Stimulated activated naive CD8-positive, alpha-beta T cell treated with anti-CD3 and anti-CD28 coated beads, Interleukin-15, Interleukin-2, amounts not matched to agents 100 ng/mL and 50 ng/mL, for 24 hours (primary cell): Measurements from ENCODE around the gene RASGRF1.
"Not testable (repeated sequence)": the region's sequence is repeated elsewhere in the genome, so short reads cannot be mapped to it uniquely, and the experiment has no call there.

Source experiments
- H3K27ac Mint-ChIP-seq: one replicate; pipeline ENCODE4 v1.8.0; 2021; ENCODE audit warnings: mild to moderate bottlenecking, mixed read lengths
- H3K27me3 Mint-ChIP-seq: one replicate; pipeline ENCODE4 v1.8.0; 2021; ENCODE audit warnings: mixed read lengths
- H3K36me3 Mint-ChIP-seq: one replicate; pipeline ENCODE4 v1.8.0; 2021; ENCODE audit warnings: low read depth, mixed read lengths
- H3K4me1 Mint-ChIP-seq: one replicate; pipeline ENCODE4 v1.8.0; 2021; ENCODE audit warnings: low read depth, mixed read lengths
- H3K4me3 Mint-ChIP-seq: one replicate; pipeline ENCODE4 v1.8.0; 2021; ENCODE audit warnings: mild to moderate bottlenecking, mixed read lengths
- H3K9me3 Mint-ChIP-seq: one replicate; pipeline ENCODE4 v1.8.0; 2021; ENCODE audit warnings: mixed read lengths

RASGRF1 gene

DNA sequence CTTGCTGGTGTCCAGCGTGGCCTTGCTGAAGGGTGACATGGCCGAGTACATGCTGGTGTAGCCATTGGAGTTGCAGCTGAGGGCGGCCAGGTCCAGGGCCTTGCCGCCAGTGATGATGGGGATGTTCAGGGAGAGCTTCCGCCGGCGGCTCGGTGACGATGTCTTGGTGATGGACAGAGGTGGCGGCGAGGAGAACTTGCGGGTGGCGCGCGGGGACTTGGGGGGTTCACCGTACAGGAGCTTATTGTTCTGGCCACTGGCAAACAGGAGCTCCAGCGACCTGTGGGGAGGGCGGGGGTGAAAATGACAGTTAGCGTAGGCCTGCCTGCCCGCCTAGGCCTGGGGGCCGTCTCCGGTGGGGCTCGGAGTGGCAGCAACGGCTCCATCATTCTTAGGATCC, 86.7 kb downstream of the RASGRF1 start:
- Mint-ChIP-seq H3K36me3 (no peaks in the 10 kb centered on the region), H3K27ac (peak overlapping the region; percentile 5), H3K9me3 (no peaks in the 10 kb centered on the region), H3K4me1 (peaks cover 17% of the 10 kb centered on the region), H3K4me3 (no peak overlapping the region), H3K27me3 (no peaks in the 10 kb centered on the region)

DNA sequence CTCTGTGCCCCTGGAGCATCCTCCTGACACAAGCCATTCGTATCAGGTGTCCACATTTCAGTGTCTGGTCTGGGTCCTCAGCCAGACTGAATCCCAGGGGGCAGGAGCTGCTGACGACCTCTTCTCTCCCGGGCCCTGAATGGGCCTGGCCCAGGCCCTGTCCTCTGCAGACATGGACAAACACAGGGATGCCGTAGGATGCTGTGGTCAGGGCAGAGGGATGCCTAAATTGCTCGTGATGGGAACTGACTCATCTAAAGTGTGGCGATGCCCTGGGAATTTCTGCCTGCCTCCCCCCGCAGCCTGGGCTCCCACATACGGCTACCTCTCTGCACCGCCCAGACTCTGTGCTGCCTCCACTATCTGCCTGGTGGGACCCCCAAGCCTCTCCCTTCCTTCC, 87.3 kb downstream of the RASGRF1 start:
- H3K36me3 Mint-ChIP-seq, result no peaks in the 10 kb centered on the region

DNA sequence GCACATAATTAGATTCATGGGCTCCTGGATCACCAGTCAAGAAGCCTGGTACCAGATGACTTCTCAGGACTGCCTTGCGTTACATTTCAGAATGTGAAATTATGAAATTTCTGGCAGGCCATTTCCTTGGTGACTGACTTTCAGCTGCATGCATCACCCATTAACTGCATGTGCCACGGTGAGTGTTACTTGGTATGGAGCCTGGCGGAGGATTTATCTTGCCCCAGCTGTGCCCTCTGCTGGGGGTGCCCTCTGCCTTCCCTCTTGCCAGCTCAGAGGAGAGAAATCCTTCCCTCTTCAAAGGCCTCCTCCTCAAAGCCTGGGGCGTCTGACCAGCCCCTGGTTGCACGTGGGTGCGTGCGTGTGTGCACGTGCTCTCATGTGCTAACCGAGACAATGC, 88.0 kb downstream of the RASGRF1 start:
- no peak overlapping the region for H3K27ac Mint-ChIP-seq
- H3K9me3 Mint-ChIP-seq, result no peaks in the 10 kb centered on the region
- H3K4me3 Mint-ChIP-seq, result no peak overlapping the region
- H3K4me1 Mint-ChIP-seq, result peaks cover 17% of the 10 kb centered on the region
- no peaks in the 10 kb centered on the region for H3K36me3 Mint-ChIP-seq
- no peaks in the 10 kb centered on the region for H3K27me3 Mint-ChIP-seq

More for the DNA sequence above, 87.3 kb downstream of the RASGRF1 start:
- Mint-ChIP-seq H3K4me3 (no peak overlapping the region), H3K9me3 (no peaks in the 10 kb centered on the region), H3K27ac (no peak overlapping the region), H3K4me1 (peaks cover 17% of the 10 kb centered on the region), H3K27me3 (no peaks in the 10 kb centered on the region)

DNA sequence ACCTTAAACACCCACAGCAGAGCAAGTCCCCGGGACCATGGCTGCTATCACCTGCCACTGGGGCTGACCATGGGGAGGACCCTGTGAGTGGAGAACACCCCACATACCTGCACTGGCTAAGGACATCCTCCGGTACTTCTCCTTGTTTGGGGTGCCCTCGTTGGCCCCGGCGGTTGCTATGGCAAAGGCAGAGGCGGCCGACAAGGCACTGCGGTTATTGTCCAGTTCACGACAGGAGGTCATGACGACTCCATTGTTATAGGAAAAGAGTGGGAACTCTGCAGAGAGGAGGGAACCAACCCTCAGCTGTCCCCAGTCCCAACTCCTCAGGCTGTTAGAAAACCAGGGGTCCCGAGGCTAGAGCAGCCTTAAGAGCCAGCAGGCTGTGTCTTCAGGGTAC, 90.9 kb downstream of the RASGRF1 start:
- no peak overlapping the region for H3K4me3 Mint-ChIP-seq
- H3K4me1 Mint-ChIP-seq, result peaks cover 10% of the 10 kb centered on the region
- H3K36me3 Mint-ChIP-seq, result no peaks in the 10 kb centered on the region
- no peak overlapping the region for H3K27ac Mint-ChIP-seq
- no peaks in the 10 kb centered on the region for H3K9me3 Mint-ChIP-seq
- H3K27me3 Mint-ChIP-seq, result no peaks in the 10 kb centered on the region

DNA sequence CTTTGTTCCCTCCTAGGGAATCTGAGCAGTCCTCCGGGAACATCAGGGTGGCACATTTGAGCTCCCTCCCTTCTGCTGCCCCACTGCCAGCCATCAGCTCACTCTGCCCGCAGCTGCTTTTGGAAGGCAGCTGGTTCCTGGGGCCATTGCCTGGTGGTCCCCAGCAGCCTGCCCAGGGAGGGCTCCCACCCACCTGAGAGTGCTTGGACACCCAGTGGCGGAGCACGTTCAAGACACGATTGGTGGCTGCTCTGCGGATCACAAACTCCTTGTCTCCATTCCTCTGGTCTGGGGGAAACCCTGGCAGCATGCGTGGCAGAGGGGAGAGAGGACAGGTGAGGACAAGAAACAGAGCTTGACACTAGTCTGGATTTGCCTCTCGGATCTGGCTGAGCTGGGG, 92.1 kb downstream of the RASGRF1 start:
- no peaks in the 10 kb centered on the region for H3K4me1 Mint-ChIP-seq
- H3K9me3 Mint-ChIP-seq, result no peaks in the 10 kb centered on the region
- no peak overlapping the region for H3K4me3 Mint-ChIP-seq
- no peaks in the 10 kb centered on the region for H3K27me3 Mint-ChIP-seq
- no peak overlapping the region for H3K27ac Mint-ChIP-seq
- no peaks in the 10 kb centered on the region for H3K36me3 Mint-ChIP-seq

DNA sequence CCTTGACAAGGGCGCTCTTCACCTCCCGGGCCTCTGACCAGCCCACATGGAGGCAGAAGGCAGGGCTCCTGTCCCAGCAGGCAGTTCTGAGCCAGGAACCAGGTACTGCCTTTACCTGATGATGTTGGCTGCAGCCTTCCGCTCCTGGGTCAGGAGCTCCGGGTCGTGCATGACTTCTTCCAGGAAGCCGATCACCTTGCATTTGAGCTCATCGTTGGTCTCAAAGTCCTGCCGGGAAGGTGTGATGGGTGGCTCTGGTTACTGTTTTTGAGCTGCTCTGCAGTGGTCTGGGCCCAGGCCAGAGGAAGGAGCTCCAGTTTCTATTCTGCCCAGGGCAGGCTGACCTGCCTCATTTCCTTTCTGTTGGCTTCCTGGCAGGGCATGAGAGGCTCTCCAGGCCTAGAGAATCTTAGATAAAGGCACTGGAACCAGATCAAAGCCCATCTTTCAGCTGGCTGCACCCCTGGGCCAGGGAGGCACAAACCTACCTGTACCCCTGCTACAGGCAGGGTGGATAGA, 92.5 kb downstream of the RASGRF1 start:
- no peaks in the 10 kb centered on the region for H3K27me3 Mint-ChIP-seq
- H3K4me1 Mint-ChIP-seq, result no peaks in the 10 kb centered on the region
- no peak overlapping the region for H3K4me3 Mint-ChIP-seq
- H3K36me3 Mint-ChIP-seq, result no peaks in the 10 kb centered on the region
- H3K27ac Mint-ChIP-seq, result no peak overlapping the region
- no peaks in the 10 kb centered on the region for H3K9me3 Mint-ChIP-seq

DNA sequence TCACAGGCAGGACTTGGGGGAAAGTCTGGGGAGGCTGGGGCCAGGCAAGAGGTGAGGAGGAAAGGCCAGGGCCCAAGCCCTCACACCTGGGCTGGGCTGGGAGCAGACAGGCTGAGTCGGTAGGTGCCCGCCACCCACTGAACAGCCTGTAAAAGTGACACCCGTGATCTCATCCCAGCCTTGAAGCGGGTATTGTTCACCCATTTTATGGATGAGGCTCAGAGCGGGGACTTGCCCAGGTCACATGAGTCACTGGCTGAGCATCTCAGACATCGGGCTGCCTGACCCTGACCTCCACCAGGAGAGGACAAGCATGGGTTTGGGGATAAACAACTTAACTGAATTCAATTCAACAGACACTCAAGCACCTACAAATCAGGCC, 93.7 kb downstream of the RASGRF1 start:
- no peaks in the 10 kb centered on the region for H3K4me1 Mint-ChIP-seq
- H3K4me3 Mint-ChIP-seq, result no peak overlapping the region
- H3K36me3 Mint-ChIP-seq, result no peaks in the 10 kb centered on the region
- H3K27ac Mint-ChIP-seq, result no peak overlapping the region
- no peaks in the 10 kb centered on the region for H3K27me3 Mint-ChIP-seq
- no peaks in the 10 kb centered on the region for H3K9me3 Mint-ChIP-seq

DNA sequence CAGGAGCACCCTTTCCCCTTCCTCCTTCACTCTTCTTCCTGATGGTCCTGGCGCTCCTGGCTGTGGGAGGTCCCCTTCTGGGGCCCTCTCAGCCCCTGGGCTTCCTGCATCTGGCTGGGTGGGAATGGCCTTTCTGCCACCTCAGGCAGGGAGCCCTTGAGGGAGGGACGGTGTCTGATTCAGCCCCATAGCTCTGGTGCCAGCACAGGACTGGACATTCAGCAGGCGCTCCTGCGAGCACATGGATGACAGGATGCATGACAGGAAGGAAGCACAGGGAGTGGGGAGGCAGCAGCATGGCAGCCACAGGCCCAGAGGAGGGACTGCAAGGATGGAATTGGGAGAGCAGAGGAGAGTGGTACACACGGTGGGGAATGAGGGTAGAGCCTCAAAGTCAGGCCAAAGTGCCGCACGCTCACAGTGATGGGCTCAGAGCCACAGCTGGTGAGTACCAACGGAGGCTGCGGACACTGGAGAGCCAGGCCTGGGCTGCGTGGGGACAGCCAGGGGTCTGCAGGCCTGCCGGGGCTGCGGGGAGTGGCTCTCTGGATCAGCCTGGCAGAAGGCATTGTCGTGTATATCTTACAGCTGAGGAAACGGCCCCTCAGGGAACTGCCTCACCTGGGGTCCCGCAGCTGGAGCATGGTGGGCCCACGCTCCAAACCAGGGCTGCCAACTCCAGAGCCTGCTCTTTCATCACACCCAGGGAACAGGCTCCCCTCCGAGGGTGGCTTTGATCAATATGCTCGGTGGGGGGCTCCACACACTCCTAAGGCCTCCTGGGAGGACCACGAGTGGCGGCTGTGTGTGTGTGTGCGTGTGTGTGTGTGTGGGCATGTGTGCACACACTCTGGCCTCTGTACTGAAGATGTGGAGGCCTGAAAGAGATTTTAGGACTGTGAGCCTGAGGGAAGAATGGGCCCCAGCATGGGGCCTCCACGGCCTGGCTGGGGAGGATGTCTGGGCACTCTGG, 94.4 kb downstream of the RASGRF1 start:
- no peaks in the 10 kb centered on the region for H3K4me1 Mint-ChIP-seq
- H3K36me3 Mint-ChIP-seq, result no peaks in the 10 kb centered on the region
- H3K4me3 Mint-ChIP-seq, result no peak overlapping the region
- H3K27ac Mint-ChIP-seq, result no peak overlapping the region
- H3K9me3 Mint-ChIP-seq, result no peaks in the 10 kb centered on the region
- no peaks in the 10 kb centered on the region for H3K27me3 Mint-ChIP-seq

DNA sequence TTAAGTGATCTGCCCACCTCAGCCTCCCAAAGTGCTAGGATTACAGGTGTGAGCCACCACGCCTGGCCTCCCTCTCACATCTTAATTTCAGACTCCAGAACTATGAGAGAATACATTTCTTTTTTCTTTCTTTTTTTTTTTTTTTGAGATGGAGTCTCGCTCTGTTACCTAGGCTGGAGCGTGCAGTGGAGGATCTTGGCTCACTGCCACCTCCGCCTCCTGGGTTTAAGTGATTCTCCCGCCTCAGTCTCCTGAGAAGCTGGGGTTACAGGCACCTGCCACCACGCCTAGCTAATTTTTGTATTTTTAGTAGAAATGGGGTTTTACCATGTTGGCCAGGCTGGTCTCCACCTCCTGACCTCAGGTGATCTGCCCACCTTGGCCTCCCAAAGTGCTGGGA, 95.4 kb downstream of the RASGRF1 start:
- H3K4me3 Mint-ChIP-seq, H3K4me1 Mint-ChIP-seq, H3K36me3 Mint-ChIP-seq, H3K27me3 Mint-ChIP-seq, H3K9me3 Mint-ChIP-seq, H3K27ac Mint-ChIP-seq: not testable (repeated sequence)

DNA sequence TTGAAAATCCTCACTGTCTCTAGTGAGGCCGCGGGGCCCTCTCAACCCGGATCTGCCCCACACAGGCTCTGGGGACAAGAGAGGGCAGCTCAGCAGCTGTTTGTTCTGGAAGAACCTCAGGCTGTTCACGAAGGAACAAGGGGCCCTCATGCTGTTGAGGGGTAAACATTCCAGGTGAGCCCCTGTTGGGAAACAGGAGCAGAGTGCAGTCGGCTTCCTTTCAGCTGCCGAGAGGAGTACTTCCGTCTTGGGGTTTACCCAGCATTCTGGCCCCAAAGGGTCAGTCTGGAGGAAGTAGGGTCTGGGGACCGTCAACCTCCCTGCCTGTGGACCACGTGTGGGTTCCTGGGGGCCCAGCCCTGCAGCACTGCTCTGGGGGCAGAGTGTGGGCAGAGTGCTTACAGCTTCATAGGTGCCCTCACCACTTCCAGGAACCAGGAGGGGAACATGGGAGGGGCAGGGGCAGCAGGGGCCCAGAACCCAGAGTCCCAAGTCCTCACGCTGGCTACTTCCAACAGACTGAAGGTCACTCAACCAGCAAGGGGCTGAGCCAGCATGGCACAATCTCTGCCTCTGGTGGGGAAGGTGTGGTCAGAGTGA, 96.5 kb downstream of the RASGRF1 start:
- Mint-ChIP-seq H3K4me3 (no peak overlapping the region), H3K27ac (no peak overlapping the region), H3K36me3 (no peaks in the 10 kb centered on the region)

DNA sequence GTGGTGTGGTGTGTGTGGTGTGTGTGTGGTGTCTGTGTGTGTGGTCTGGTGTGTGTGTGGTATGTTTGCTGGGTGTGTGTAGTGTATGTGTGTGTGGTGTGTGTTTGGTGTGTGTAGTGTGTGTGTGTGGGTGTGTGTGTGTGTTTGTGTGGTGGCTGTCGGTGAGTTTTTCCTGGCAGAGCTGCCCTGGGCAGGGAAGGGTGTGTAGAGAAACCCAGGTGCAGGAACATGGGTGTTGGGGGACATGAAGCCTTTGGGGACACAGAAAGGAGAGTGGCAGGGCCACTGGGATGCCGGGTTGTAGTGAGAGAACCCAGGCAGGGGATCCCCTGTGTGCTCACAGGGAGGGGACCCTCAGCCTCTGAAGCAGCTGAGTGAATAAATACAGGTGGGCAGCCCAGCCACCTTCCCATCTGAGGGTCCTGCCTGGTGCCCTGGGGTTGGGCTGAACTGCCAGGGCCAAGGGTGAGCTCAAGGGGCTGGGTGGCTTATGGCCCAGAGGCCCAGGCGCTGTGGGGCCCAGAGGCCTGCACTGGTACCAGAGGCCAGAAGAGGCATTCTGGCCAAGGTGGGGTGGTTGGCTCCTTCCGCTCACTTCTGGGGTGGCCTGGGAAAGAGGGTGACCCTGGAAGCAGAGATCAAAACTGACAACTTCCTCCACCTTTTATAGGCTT, 97.2 kb downstream of the RASGRF1 start:
- H3K27ac Mint-ChIP-seq, result peak overlapping the region; percentile 68

More for the DNA sequence above, 96.5 kb downstream of the RASGRF1 start:
- Mint-ChIP-seq H3K4me1 (no peaks in the 10 kb centered on the region), H3K9me3 (no peaks in the 10 kb centered on the region), H3K27me3 (no peaks in the 10 kb centered on the region)

DNA sequence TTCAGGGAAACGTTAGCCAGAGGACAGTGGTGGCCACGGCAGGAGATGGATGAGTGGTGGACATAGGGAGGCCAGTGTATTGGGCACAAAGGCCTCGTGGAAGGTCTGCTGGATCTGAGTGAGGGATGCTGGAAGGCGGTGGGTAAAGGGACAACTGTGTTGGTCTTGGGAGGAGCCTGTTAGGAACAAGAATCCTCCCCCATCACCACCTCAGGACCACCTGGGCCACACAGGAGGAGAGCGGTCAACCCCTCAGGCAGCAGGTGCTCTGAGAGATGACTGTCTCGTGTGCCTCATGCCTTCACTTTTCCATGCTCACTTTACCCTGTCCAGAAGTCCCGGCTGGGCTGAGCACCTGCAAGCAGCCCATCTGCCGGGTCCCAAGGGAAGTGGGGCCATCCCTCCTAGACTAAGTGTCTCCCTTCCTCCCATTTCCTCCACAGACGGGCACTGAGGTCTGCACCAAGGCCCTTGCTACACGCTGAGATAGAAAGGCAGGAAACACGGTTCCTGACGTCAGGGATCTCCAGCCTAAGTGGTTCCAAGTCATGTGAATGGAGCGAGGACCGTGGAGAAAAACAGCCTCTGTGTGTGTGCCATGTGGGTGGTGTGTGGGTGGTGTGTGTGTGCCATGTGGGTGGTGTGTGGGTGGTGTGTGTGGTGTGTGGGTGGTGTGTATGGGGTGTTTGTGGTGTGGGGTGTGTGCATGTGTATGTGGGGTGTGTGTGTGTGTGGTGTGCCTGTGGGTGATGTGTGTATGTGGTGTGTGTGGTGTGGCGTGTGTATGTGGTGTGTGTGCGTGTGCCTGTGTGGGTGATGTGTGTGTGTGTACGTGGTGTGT, 97.9 kb downstream of the RASGRF1 start:
- Mint-ChIP-seq H3K4me3 (no peak overlapping the region), H3K4me1 (no peaks in the 10 kb centered on the region), H3K27ac (peak overlapping the region; percentile 68), H3K27me3 (peaks cover 4% of the 10 kb centered on the region), H3K9me3 (no peaks in the 10 kb centered on the region), H3K36me3 (no peaks in the 10 kb centered on the region)

More for the DNA sequence above, 97.2 kb downstream of the RASGRF1 start:
- H3K27me3 Mint-ChIP-seq, result peaks cover 2% of the 10 kb centered on the region
- H3K4me1 Mint-ChIP-seq, result no peaks in the 10 kb centered on the region
- H3K36me3 Mint-ChIP-seq, result no peaks in the 10 kb centered on the region
- no peaks in the 10 kb centered on the region for H3K9me3 Mint-ChIP-seq
- H3K4me3 Mint-ChIP-seq, result no peak overlapping the region

DNA sequence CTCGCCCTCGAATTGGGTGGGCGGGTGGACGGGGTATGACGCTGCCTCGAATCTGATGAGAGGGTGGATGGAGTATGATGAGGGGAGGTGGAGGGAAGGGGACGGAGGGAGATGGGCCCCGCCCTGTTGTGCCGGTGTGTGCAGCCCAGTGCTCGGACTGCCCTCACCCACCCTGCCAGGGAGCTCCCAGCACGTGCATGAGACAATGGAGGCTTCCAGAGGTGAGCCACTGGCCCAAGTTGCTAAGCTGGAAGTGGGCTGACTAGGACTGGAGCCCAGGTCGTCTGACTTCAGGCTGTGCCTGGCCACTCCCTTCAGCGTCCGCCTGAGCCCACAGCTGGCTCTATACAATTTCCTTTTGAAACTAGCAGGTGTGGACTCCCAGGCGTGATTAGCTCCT, 98.7 kb downstream of the RASGRF1 start:
- Mint-ChIP-seq H3K27me3 (peaks cover 4% of the 10 kb centered on the region), H3K27ac (no peak overlapping the region), H3K4me1 (no peaks in the 10 kb centered on the region), H3K4me3 (no peak overlapping the region), H3K9me3 (no peaks in the 10 kb centered on the region), H3K36me3 (no peaks in the 10 kb centered on the region)

DNA sequence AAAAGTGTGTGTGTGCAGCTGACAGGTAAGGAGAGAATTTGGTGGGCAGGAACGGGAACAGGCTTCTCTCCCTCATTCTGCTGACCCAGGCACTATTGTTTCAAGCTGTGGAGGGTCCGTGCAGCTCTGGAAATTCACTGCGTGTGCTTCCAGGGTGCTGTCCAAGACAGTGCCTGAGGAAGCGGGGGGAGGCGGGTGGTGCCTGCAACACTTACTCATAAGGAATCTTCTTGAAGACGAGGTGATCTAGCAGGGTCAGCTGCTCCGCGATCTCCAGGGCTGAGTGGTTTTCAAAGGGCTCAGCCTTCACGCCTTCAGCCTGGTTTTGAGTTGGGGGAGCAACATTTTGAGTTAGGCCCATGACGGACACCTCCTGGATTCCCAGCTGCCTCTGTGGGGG, 99.1 kb downstream of the RASGRF1 start:
- no peak overlapping the region for H3K4me3 Mint-ChIP-seq
- no peaks in the 10 kb centered on the region for H3K9me3 Mint-ChIP-seq
- no peaks in the 10 kb centered on the region for H3K36me3 Mint-ChIP-seq
- H3K27ac Mint-ChIP-seq, result no peak overlapping the region
- peaks cover 4% of the 10 kb centered on the region for H3K27me3 Mint-ChIP-seq
- no peaks in the 10 kb centered on the region for H3K4me1 Mint-ChIP-seq
